Prostate gland (tissue), 2 donors: ENCODE data around the gene SHROOM2. TPM values are rescaled to one million over a fixed set of nuclear protein-coding genes. Genes with fewer than 3 reads are reported as not detected.

Experiments
- DNase-seq: peaks from one replicate; pipeline ENCODE4 v3.0.0-alpha.2; 2019; ENCODE audit warnings: low spot score
- H3K27ac ChIP-seq, 2 donors: fragments of 200-600 bp; sonication (generic); 2 replicates each; pipeline ENCODE4 v1.5.1; 2017 to 2019
- H3K27me3 ChIP-seq: fragments of 200-600 bp; sonication (generic); replicated peaks from 2 replicates; pipeline ENCODE4 v1.5.1; 2019; ENCODE audit not compliant: insufficient read depth
- H3K36me3 ChIP-seq, 2 donors: fragments of 200-600 bp; sonication (generic); 1 replicate in 1 of 2; 2 replicates in 1 of 2; pipeline versions ENCODE4 v1.5.1 to v1.8.1; 2017 to 2019
- H3K4me1 ChIP-seq: fragments of 200-600 bp; sonication (generic); replicated peaks from 2 replicates; pipeline ENCODE4 v1.5.1; 2019
- H3K4me3 ChIP-seq, 2 donors: fragments of 200-600 bp; sonication (generic); 2 replicates each; pipeline ENCODE4 v1.5.1; 2017 to 2019
- H3K9me3 ChIP-seq: fragments of 200-600 bp; sonication (generic); 2 replicates; pipeline ENCODE4 v1.5.1; 2017
- CTCF ChIP-seq, 4 experiments: fragments of 200-600 bp in 2 of 4; fragments of 450-650 bp in 2 of 4; sonication (generic) in 2 of 4; IDR thresholded peaks; 1 replicate in 3 of 4; 2 replicates in 1 of 4; pipeline ENCODE4 v1.5.1; 2016 to 2019; ENCODE audit warnings: antibody characterized with exemption in 4 of 4, mild to moderate bottlenecking in 2 of 4, moderate library complexity in 2 of 4
- POLR2A ChIP-seq: fragments of 450-650 bp; IDR thresholded peaks from one replicate; pipeline ENCODE4 v1.6.1; 2016; ENCODE audit warnings: antibody characterized with exemption, mild to moderate bottlenecking
- POLR2AphosphoS5 ChIP-seq: sonication (generic); formaldehyde crosslinking; IDR thresholded peaks from one replicate; pipeline ENCODE4 v1.6.1; 2017; ENCODE audit warnings: antibody characterized with exemption
- WGBS: methylation state at CpG from one replicate; pipeline ENCODE4 v1.1.5; 2018; 5-methylcytosine and 5-hydroxymethylcytosine counted together
- intact Hi-C: fragments of 100-400 bp; cut with DNase I; formaldehyde crosslinking; loops from one replicate; pipeline ENCODE4 v1.14.2; 2022
- total RNA-seq, 2 donors: library from RNA; depleted of rRNA; stranded (reverse); fragments of >200 nt; gene quantifications; one replicate each; pipeline ENCODE4 v1.1.0, GENCODE V29; 2016

Gene SHROOM2
- total RNA-seq, 2 donors from 2014 or later, result 36.8 to 71.3 TPM

- H3K4me1 ChIP-seq, result no peaks in the 10 kb centered on the region
- intact Hi-C loops, result no loop called here
- TF ChIP-seq CTCF (IDR thresholded peaks at IDR 0.05) (no peak), POLR2AphosphoS5 (no peak), POLR2A (no peak)
- H3K36me3 ChIP-seq, result no peaks in the 10 kb centered on the region
- no peak overlapping the region for H3K4me3 ChIP-seq
- no peaks in the 10 kb centered on the region for H3K9me3 ChIP-seq
- no peaks in the 10 kb centered on the region for H3K27me3 ChIP-seq
- 62% methylated on average over 11 of the region's 11 CpGs for WGBS
- DNase-seq, result no peak
- H3K27ac ChIP-seq, result no peak overlapping the region
These were observed 11.4 kb downstream of the SHROOM2 start for GRCh38 chrX:9797384-9798360.

GRCh38 chrX:9802737-9803136 lies 16.5 kb downstream of the SHROOM2 start:
- Histone ChIP-seq H3K27ac (no peak overlapping the region), H3K4me3 (no peak overlapping the region), H3K4me1 (no peaks in the 10 kb centered on the region), H3K27me3 (no peaks in the 10 kb centered on the region), H3K36me3 (no peaks in the 10 kb centered on the region), H3K9me3 (no peaks in the 10 kb centered on the region)
- intact Hi-C loops, result no loop called here
- TF ChIP-seq CTCF (IDR thresholded peaks at IDR 0.05) (no peak), POLR2AphosphoS5 (no peak), POLR2A (no peak)
- DNase-seq, result no peak
- WGBS, result 91% methylated on average over 4 of the region's 4 CpGs

- Histone ChIP-seq H3K27ac (no peak overlapping the region), H3K27me3 (no peaks in the 10 kb centered on the region), H3K4me1 (no peaks in the 10 kb centered on the region), H3K4me3 (no peak overlapping the region), H3K9me3 (no peaks in the 10 kb centered on the region), H3K36me3 (no peaks in the 10 kb centered on the region)
- no peak for TF ChIP-seq POLR2A
- TF ChIP-seq CTCF (IDR thresholded peaks at IDR 0.05), result no peak
- no peak for TF ChIP-seq POLR2AphosphoS5
- intact Hi-C loops, result no loop called here
- no peak for DNase-seq
- WGBS, result 96% methylated on average over 5 of the region's 5 CpGs
These were observed 18.2 kb downstream of the SHROOM2 start for GRCh38 chrX:9804444-9804843.

GRCh38 chrX:9805956-9806355 lies 19.7 kb downstream of the SHROOM2 start:
- Histone ChIP-seq H3K27ac (no peak overlapping the region), H3K9me3 (no peaks in the 10 kb centered on the region), H3K27me3 (no peaks in the 10 kb centered on the region), H3K4me1 (no peaks in the 10 kb centered on the region), H3K36me3 (no peaks in the 10 kb centered on the region), H3K4me3 (no peak overlapping the region)
- DNase-seq, result no peak
- intact Hi-C loops, result no loop called here
- TF ChIP-seq CTCF (IDR thresholded peaks at IDR 0.05) (no peak), POLR2A (no peak), POLR2AphosphoS5 (no peak)
- WGBS, result 94% methylated on average over 7 of the region's 7 CpGs
